Measurements from ENCODE around the gene ABHD14A. TPM values are rescaled to one million over a fixed set of nuclear protein-coding genes. Genes with fewer than 3 reads are reported as not detected.

The ABHD14A gene
- total RNA-seq, 1 experiment from 2014 or later: 3.8 TPM

GRCh38 chr3:51941798-51942602 lies 32.9 kb upstream of the ABHD14A start, which contains the start of the genes PARP3 and RRP9 (continued):
- peak; percentile 69; the same call in 1 of the 2 replicates for TF ChIP-seq HMGXB4 (CRISPR knock-in tag; IDR thresholded peaks at IDR 0.05)
- no peak for TF ChIP-seq ZNF317 (CRISPR knock-in tag; IDR thresholded peaks at IDR 0.05; ENCODE audit: borderline replicate concordance, low read depth)
- TF ChIP-seq GTF2I (CRISPR knock-in tag; conservative IDR thresholded peaks at IDR 0.05): no peak
- no peak for TF ChIP-seq ZNF396 (CRISPR knock-in tag; IDR thresholded peaks at IDR 0.05; ENCODE audit: borderline replicate concordance)
- TF ChIP-seq ZNF232 (CRISPR knock-in tag; IDR thresholded peaks at IDR 0.05): peak; percentile 77; the same call in 1 of the 2 replicates
- peak; percentile 99 for TF ChIP-seq SP1 (CRISPR knock-in tag; conservative IDR thresholded peaks at IDR 0.05)
- TF ChIP-seq FOXK1 (CRISPR knock-in tag; IDR thresholded peaks at IDR 0.05): peak; percentile 86
- 0 out of 2 replicates have a peak, but pooled peaks have one; percentile 9 for TF ChIP-seq FOXP1 (CRISPR knock-in tag; IDR thresholded peaks at IDR 0.05; ENCODE audit: borderline replicate concordance)
- TF ChIP-seq ZNF263 (CRISPR knock-in tag; IDR thresholded peaks at IDR 0.05; ENCODE audit: low read depth): peak; percentile 24; the same call in 1 of the 2 replicates
- peak; percentile 79 for TF ChIP-seq USF2 (CRISPR knock-in tag; IDR thresholded peaks at IDR 0.05)
- peak; percentile 47; the same call in 1 of the 2 replicates for TF ChIP-seq ARID4B (CRISPR knock-in tag; IDR thresholded peaks at IDR 0.05; ENCODE audit: borderline replicate concordance)
- peak; percentile 75 for TF ChIP-seq AFF4 (CRISPR knock-in tag; IDR thresholded peaks at IDR 0.05; ENCODE audit: borderline replicate concordance)
- peak; percentile 94 for TF ChIP-seq ETV6 (CRISPR knock-in tag; IDR thresholded peaks at IDR 0.05)
- TF ChIP-seq MAX (CRISPR knock-in tag; IDR thresholded peaks at IDR 0.05): peak; percentile 94
- TF ChIP-seq E2F1 (CRISPR knock-in tag; IDR thresholded peaks at IDR 0.05): no peak
- TF ChIP-seq, protein P1, sequence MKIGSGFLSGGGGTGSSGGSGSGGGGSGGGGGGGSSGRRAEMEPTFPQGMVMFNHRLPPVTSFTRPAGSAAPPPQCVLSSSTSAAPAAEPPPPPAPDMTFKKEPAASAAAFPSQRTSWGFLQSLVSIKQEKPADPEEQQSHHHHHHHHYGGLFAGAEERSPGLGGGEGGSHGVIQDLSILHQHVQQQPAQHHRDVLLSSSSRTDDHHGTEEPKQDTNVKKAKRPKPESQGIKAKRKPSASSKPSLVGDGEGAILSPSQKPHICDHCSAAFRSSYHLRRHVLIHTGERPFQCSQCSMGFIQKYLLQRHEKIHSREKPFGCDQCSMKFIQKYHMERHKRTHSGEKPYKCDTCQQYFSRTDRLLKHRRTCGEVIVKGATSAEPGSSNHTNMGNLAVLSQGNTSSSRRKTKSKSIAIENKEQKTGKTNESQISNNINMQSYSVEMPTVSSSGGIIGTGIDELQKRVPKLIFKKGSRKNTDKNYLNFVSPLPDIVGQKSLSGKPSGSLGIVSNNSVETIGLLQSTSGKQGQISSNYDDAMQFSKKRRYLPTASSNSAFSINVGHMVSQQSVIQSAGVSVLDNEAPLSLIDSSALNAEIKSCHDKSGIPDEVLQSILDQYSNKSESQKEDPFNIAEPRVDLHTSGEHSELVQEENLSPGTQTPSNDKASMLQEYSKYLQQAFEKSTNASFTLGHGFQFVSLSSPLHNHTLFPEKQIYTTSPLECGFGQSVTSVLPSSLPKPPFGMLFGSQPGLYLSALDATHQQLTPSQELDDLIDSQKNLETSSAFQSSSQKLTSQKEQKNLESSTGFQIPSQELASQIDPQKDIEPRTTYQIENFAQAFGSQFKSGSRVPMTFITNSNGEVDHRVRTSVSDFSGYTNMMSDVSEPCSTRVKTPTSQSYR (CRISPR knock-in tag; IDR thresholded peaks at IDR 0.05): peak; percentile 44; the same call in 1 of the 2 replicates
- peak; percentile 89 for TF ChIP-seq NFYB (CRISPR knock-in tag; conservative IDR thresholded peaks at IDR 0.05; ENCODE audit: low read depth)
